GM12878 (cell line): Measurements from ENCODE around the gene LARP4B.

Experiments
- ASH2L ChIP-seq: fragments of 300-600, 200-600 bp; sonication (generic); IDR thresholded peaks from 2 replicates; pipeline ENCODE4 v1.6.1; 2017; ENCODE audit warnings: low read depth, mild to moderate bottlenecking, borderline replicate concordance
- EZH2 ChIP-seq: IDR thresholded peaks from 2 replicates; pipeline ENCODE4 v1.6.1; 2012; ENCODE audit warnings: low read depth, mild to moderate bottlenecking, control low read depth, inconsistent platforms, low read length, borderline replicate concordance; ENCODE audit not compliant: control insufficient read depth
- JUND ChIP-seq: IDR thresholded peaks from 2 replicates; pipeline ENCODE4 v1.6.1; 2012; ENCODE audit warnings: low read depth, mild to moderate bottlenecking, low read length, improper control_type of control experiment, moderate library complexity
- RELA ChIP-seq: fragments of 450-650 bp; IDR thresholded peaks from 2 replicates; pipeline ENCODE4 v1.8.0; 2014; ENCODE audit warnings: borderline replicate concordance; ENCODE audit not compliant: partially characterized antibody
- RFX5 ChIP-seq: IDR thresholded peaks from 2 replicates; pipeline ENCODE4 v1.6.1; 2011; ENCODE audit warnings: low read depth, low read length, improper control_type of control experiment
- SREBF2 ChIP-seq: IDR thresholded peaks from 2 replicates; pipeline ENCODE4 v1.6.1; 2012; ENCODE audit warnings: mild to moderate bottlenecking, low read length
- TAF1 ChIP-seq: IDR thresholded peaks from 2 replicates; pipeline ENCODE4 v1.6.1; 2011; ENCODE audit warnings: mild to moderate bottlenecking, low read depth, low read length, borderline replicate concordance
- ZNF274 ChIP-seq: IDR thresholded peaks from one replicate; pipeline ENCODE4 v1.8.0; 2011; ENCODE audit not compliant: insufficient read length, insufficient read depth
- ZNF384 ChIP-seq: IDR thresholded peaks from 2 replicates; pipeline ENCODE4 v1.6.1; 2012; ENCODE audit warnings: low read depth, mild to moderate bottlenecking, low read length, improper control_type of control experiment, borderline replicate concordance
- TF ChIP-seq, protein P1 (sequence below), 3 experiments: IDR thresholded peaks in 2 of 3; conservative IDR thresholded peaks in 1 of 3; 2 replicates each; pipeline ENCODE4 v1.5.1; 2011; ENCODE audit warnings: low read depth in 3 of 3, low read length in 3 of 3, mild to moderate bottlenecking in 3 of 3, control low read depth in 2 of 3, moderate library complexity in 2 of 3, inconsistent platforms in 1 of 3, mixed read lengths in 1 of 3; ENCODE audit not compliant: control insufficient read depth in 2 of 3, insufficient read depth in 1 of 3; ENCODE audit errors: extremely low read depth in 1 of 3

DNA sequence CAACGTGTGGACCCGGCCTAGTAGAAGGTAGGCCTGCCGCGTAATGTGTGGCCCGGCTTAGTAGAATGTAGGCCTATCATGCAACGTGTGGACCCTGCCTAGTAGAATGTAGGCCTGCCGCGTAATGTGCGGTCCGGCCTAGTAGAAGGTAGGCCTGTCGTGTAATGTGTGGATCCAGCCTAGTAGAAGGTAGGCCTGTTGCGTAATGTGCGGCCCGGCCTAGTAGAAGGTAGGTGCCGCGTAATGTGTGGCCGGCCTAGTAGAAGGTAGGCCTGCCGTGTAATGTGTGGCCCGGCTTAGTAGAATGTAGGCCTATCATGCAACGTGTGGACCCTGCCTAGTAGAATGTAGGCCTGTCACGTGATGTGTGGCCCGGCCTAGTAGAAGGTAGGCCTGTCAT is 44.8 kb upstream of the LARP4B start:
- TF ChIP-seq EZH2: no peak
- no peak for TF ChIP-seq ZNF274
- no peak for TF ChIP-seq RELA
- TF ChIP-seq RFX5: no peak
- no peak for TF ChIP-seq ASH2L
- TF ChIP-seq, protein P1, sequence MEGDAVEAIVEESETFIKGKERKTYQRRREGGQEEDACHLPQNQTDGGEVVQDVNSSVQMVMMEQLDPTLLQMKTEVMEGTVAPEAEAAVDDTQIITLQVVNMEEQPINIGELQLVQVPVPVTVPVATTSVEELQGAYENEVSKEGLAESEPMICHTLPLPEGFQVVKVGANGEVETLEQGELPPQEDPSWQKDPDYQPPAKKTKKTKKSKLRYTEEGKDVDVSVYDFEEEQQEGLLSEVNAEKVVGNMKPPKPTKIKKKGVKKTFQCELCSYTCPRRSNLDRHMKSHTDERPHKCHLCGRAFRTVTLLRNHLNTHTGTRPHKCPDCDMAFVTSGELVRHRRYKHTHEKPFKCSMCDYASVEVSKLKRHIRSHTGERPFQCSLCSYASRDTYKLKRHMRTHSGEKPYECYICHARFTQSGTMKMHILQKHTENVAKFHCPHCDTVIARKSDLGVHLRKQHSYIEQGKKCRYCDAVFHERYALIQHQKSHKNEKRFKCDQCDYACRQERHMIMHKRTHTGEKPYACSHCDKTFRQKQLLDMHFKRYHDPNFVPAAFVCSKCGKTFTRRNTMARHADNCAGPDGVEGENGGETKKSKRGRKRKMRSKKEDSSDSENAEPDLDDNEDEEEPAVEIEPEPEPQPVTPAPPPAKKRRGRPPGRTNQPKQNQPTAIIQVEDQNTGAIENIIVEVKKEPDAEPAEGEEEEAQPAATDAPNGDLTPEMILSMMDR (IDR thresholded peaks at IDR 0.05 in 2 of 3, conservative IDR thresholded peaks at IDR 0.05 in 1 of 3; ENCODE audit: control insufficient read depth in 2 of 3, extremely low read depth in 1 of 3, insufficient read depth in 1 of 3, low read depth in 3 of 3, low read length in 3 of 3): no peak
- no peak for TF ChIP-seq SREBF2
- no peak for TF ChIP-seq JUND
- TF ChIP-seq ZNF384: no peak
- TF ChIP-seq TAF1: no peak
